Erythroblast (primary cell): ENCODE results near the gene SPRYD4.

Experiments used
- DNase-seq, 2 experiments: peaks; one replicate each; lab custom pipeline; 2025; lab: John Stamatoyannopoulos, UW
- GATA1 ChIP-seq: IDR thresholded peaks from 2 replicates; pipeline ENCODE4 v1.6.1; 2011; ENCODE audit warnings: low read depth, mild to moderate bottlenecking, control low read depth, low read length, moderate library complexity
- POLR2A ChIP-seq: IDR thresholded peaks from 2 replicates; pipeline ENCODE4 v1.6.1; 2011; ENCODE audit warnings: mild to moderate bottlenecking, low read length

SPRYD4 gene

DNA sequence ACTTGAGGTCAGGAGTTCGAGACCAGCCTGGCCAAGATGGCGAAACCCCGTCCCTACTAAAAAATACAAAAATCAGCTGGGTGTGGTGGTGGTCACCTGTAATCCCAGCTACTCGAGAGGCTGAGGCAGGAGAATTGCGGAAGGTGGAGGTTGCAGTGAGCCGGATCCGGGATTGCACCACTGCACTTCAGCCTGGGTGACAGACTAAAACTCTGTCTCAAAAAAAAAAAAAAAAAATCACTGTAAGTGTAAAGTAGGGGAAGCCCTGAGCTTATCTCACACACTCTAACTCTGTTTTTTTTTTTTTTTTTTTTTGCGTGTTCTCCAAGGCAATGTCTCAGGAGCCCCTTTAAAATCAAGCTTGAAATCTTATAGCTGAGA is 52.8 kb downstream of the SPRYD4 start:
- no peak for TF ChIP-seq POLR2A
- no peak for TF ChIP-seq GATA1

DNA sequence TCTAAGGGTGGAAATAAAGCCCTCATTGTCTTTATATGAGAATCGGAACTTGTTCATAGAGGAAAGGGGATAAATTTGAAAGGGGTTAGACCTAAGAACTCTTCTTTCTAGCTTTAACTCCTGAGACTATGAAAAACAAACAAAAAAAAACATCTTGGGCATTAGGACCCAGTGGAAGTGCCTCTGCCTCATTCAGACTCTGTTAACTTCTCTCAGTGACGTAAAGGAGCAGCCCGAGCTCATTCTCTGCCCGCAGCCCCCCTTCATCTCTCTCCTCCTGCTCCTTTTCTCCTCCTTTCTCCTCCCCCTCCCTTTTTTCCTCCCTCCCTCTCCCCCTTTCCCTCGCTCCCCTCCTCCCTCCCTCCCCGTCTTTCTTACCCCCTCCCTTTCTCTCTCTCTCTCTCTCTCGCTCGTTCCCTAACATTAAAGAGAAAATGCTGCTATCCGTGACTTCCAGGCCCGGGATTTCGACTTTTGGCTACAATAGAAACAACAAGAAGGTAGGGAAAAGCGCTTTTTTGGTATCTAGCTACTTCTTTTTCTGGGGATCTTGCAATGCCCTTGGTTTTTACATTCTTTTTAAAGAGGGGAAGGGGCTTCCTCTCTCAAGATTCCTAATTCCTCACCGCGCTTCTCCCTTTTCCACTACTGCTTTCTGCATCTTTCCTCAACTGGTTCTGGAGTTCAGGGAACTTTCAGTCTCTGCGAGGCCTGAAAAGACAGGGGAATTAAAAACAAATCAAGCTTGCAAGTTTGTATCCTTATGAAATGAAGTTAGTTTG is 53.4 kb downstream of the SPRYD4 start, which contains the start of gene RBMS2:
RBMS2 (plus strand) TSS at position 231 of the 782 bp plus-strand sequence; CDS start at position 435, 204 bp downstream.
- DNase-seq = peak; percentile 28 to 35

More for the DNA sequence above, 52.8 kb downstream of the SPRYD4 start:
- no peak for DNase-seq

DNA sequence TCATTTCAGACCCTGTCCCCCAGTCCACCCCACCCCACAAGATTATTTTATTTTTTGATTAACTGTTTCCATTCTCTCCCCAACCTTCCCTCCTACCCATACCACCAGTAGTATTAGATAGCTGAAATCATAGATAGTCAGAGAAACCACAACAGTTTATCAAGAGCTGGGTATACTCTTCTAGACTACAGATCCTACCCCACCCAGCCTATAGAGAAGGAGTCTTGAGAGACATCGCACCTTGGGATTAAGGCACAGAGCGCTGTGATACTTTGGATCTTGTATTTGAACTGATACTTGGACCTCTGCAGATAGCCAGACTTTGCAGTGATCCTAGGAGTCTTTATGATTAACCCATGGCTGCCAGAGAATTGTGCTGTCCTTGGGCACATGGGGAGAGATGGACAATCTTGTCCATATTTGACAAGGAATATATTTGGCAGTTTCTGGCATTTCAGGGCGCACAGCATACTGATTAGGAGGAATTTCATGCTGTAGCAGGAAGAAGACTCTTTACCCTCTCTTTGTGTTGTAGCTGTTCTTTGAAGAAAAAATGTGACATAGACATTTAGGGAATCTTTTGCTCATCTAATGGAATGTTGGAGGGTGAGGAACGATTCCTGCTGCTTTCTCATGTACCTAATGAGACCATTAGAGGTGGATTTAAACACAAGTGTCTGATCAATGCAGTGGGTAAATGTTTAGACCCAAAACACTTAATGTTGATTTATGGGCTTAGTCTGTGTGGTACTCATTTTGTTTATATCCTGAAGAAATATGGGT is 54.2 kb downstream of the SPRYD4 start:
- peak; percentile 28 to 59 for DNase-seq
- TF ChIP-seq POLR2A (no peak), GATA1 (no peak)

More for the DNA sequence above, 53.4 kb downstream of the SPRYD4 start, which contains the start of gene RBMS2:
- no peak for TF ChIP-seq POLR2A
- no peak for TF ChIP-seq GATA1

DNA sequence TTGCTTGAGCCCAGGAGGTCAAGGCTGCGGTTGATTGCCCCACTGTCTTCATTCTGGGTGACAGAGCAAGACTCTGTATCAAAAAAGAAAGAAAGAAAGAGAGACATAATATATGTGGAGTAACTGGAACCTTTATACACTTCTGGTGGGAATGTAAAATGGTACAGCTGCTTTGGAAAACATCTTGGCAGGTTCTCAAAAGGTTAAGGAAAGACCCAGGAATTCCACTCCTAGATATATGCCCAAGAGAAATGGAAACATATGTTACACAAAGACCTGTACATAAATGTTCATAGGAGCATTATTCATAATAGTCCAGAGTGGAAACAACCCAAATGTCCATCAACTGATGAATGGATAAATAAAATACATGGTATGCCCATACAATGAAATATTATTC is 60.5 kb downstream of the SPRYD4 start:
- no peak for DNase-seq
- TF ChIP-seq GATA1 = no peak
- TF ChIP-seq POLR2A = no peak
